ENCODE data around the gene ETV7. TPM values are rescaled to one million over a fixed set of nuclear protein-coding genes. Genes with fewer than 3 reads are reported as not detected.

The ETV7 gene
- polyA plus RNA-seq, 1 of the 3 experiments (the other 2 are of a cell fraction) = 0.39 TPM

DNA sequence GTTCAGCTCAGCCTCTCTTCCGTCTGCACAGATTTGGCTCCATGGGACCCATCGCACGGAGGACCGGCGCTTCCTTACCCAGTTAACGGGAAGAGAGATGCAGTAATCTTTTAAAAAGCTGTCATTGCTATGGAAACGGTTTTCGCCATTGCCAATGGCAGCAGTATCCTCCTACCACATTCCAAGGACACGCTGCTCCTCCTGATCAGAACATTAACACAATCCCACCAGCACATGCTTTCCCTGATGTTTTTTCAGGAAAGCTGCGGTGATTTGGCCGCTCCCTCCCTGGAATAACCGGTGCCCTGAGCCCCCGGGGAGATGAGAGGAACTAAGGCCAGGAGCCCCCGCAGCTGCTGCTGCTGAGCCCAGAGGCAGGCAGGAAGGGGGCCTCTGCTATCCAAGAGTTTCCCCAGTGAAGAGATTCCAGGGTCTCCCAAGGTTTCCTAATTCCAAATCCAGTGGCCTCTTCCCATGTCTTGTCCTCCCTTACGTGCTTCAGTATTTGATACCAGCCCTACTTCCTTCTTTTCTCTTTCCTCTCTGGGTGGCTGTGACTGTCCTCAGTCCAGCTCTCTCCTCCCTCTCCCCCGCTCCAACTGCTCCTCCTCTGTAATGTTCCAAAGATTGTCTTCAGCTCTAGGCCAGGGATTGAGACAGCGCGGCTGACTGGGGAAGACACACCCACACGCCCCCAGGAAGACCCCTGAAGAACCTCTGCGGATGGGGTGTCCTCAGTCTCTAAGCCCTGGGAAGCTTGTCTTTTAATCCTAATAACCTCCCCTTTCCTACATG is 53.3 kb downstream of the ETV7 start:
- no peaks in the 10 kb centered on the region for H3K9me3 ChIP-seq
- H3K36me3 ChIP-seq (replicated peaks in 1 of 2; ENCODE audit: control insufficient read depth in 1 of 2, insufficient read depth in 2 of 2, low read length in 1 of 2) = no peaks in the 10 kb centered on the region
- no peaks in the 10 kb centered on the region for H3F3A ChIP-seq (replicated peaks; ENCODE audit: insufficient read depth)
- no peak for DNase-seq
- H3K4me1 ChIP-seq (ENCODE audit: control insufficient read depth in 1 of 2, insufficient read depth in 2 of 2, low read depth in 1 of 2, low read length in 1 of 2) = no peaks in the 10 kb centered on the region
- TF ChIP-seq ELF1 (IDR thresholded peaks at IDR 0.05) (no peak), USF1 (IDR thresholded peaks at IDR 0.05; ENCODE audit: borderline replicate concordance, low read depth) (no peak), SIN3A (IDR thresholded peaks at IDR 0.05; ENCODE audit: borderline replicate concordance, low read depth, low read length) (no peak), FOXJ3 (CRISPR knock-in tag; IDR thresholded peaks at IDR 0.05) (no peak), MXI1 (IDR thresholded peaks at IDR 0.05; ENCODE audit: low read depth, low read length) (no peak), RCOR1 (IDR thresholded peaks at IDR 0.05; ENCODE audit: low read length) (no peak)
- TF ChIP-seq, protein P1, sequence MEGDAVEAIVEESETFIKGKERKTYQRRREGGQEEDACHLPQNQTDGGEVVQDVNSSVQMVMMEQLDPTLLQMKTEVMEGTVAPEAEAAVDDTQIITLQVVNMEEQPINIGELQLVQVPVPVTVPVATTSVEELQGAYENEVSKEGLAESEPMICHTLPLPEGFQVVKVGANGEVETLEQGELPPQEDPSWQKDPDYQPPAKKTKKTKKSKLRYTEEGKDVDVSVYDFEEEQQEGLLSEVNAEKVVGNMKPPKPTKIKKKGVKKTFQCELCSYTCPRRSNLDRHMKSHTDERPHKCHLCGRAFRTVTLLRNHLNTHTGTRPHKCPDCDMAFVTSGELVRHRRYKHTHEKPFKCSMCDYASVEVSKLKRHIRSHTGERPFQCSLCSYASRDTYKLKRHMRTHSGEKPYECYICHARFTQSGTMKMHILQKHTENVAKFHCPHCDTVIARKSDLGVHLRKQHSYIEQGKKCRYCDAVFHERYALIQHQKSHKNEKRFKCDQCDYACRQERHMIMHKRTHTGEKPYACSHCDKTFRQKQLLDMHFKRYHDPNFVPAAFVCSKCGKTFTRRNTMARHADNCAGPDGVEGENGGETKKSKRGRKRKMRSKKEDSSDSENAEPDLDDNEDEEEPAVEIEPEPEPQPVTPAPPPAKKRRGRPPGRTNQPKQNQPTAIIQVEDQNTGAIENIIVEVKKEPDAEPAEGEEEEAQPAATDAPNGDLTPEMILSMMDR (IDR thresholded peaks at IDR 0.05) = no peak
- no peak overlapping the region for H3K4me2 ChIP-seq
- no peaks in the 10 kb centered on the region for H3K9me2 ChIP-seq
- no peak overlapping the region for H3K27ac ChIP-seq (ENCODE audit: low read depth in 2 of 2, low read length in 1 of 2)
- H3K79me2 ChIP-seq (ENCODE audit: insufficient read depth) = no peaks in the 10 kb centered on the region
- no peaks in the 10 kb centered on the region for H4K20me1 ChIP-seq (ENCODE audit: insufficient read depth)
- peaks cover 34% of the 10 kb centered on the region for H3K27me3 ChIP-seq (ENCODE audit: insufficient read depth)
- no peak overlapping the region for H2AFZ ChIP-seq (ENCODE audit: low read depth)
- H3K4me3 ChIP-seq (ENCODE audit: low read depth in 2 of 2, low read length in 1 of 2) = no peak overlapping the region
- ChIA-PET CTCF (interaction anchor here (1.1 to 1.9 kb wide), 5 partner anchors 12 to 32 kb away, joined by 3 to 11 read pairs (median 3); no protein-coding TSS in a partner anchor), POLR2A (no interaction called here)
- H3K9ac ChIP-seq = no peak overlapping the region
- WGBS (ENCODE audit: low lambda C conversion rate) = 79% methylated on average over 20 of the region's 20 CpGs

GRCh38 chr6:36333171-36333895 is 54.1 kb downstream of the ETV7 start:
- H3K9me2 ChIP-seq = no peaks in the 10 kb centered on the region
- no peaks in the 10 kb centered on the region for H3K9me3 ChIP-seq
- POLR2A ChIA-PET = no interaction called here
- H3K27ac ChIP-seq (ENCODE audit: low read depth in 2 of 2, low read length in 1 of 2) = no peak overlapping the region
- H3K36me3 ChIP-seq (replicated peaks in 1 of 2; ENCODE audit: control insufficient read depth in 1 of 2, insufficient read depth in 2 of 2, low read length in 1 of 2) = no peaks in the 10 kb centered on the region
- H3K79me2 ChIP-seq (ENCODE audit: insufficient read depth) = no peaks in the 10 kb centered on the region
- H2AFZ ChIP-seq (ENCODE audit: low read depth) = no peak overlapping the region
- H3K9ac ChIP-seq = no peak overlapping the region
- H3K27me3 ChIP-seq (ENCODE audit: insufficient read depth) = peaks cover 34% of the 10 kb centered on the region
- CTCF ChIA-PET = interaction anchor here (0.7 to 1.9 kb wide), 6 partner anchors 8 to 31 kb away, joined by 3 to 11 read pairs (median 3); no protein-coding TSS in a partner anchor
- no peaks in the 10 kb centered on the region for H4K20me1 ChIP-seq (ENCODE audit: insufficient read depth)
- H3F3A ChIP-seq (replicated peaks; ENCODE audit: insufficient read depth) = no peaks in the 10 kb centered on the region
- no peak overlapping the region for H3K4me3 ChIP-seq (ENCODE audit: low read depth in 2 of 2, low read length in 1 of 2)
- no peaks in the 10 kb centered on the region for H3K4me1 ChIP-seq (ENCODE audit: control insufficient read depth in 1 of 2, insufficient read depth in 2 of 2, low read depth in 1 of 2, low read length in 1 of 2)
- WGBS (ENCODE audit: low lambda C conversion rate) = 70% methylated on average over 8 of the region's 8 CpGs
- no peak overlapping the region for H3K4me2 ChIP-seq
- no peak for DNase-seq
- TF ChIP-seq FOXM1 (IDR thresholded peaks at IDR 0.05; ENCODE audit: low read depth) = no peak
- no peak for TF ChIP-seq YY1 (IDR thresholded peaks at IDR 0.05; ENCODE audit: low read depth)
- TF ChIP-seq CHD2 (IDR thresholded peaks at IDR 0.05; ENCODE audit: low read length, partially characterized antibody) = no peak
- TF ChIP-seq GABPA (IDR thresholded peaks at IDR 0.05; ENCODE audit: low read depth) = no peak
- TF ChIP-seq USF1 (IDR thresholded peaks at IDR 0.05; ENCODE audit: borderline replicate concordance, low read depth) = no peak
- no peak for TF ChIP-seq ELF1 (IDR thresholded peaks at IDR 0.05)
- no peak for TF ChIP-seq RXRA (IDR thresholded peaks at IDR 0.05; ENCODE audit: borderline replicate concordance, low read depth)
- no peak for TF ChIP-seq RFX5 (IDR thresholded peaks at IDR 0.05; ENCODE audit: low read length)
- no peak for TF ChIP-seq MXI1 (IDR thresholded peaks at IDR 0.05; ENCODE audit: low read depth, low read length)
- TF ChIP-seq MEF2A (IDR thresholded peaks at IDR 0.05; ENCODE audit: borderline replicate concordance, low read depth) = no peak
- no peak for TF ChIP-seq SIN3A (IDR thresholded peaks at IDR 0.05; ENCODE audit: borderline replicate concordance, low read depth, low read length)
- TF ChIP-seq TEAD4 (IDR thresholded peaks at IDR 0.05; ENCODE audit: borderline replicate concordance, insufficient read depth) = no peak
- TF ChIP-seq, protein P2, sequence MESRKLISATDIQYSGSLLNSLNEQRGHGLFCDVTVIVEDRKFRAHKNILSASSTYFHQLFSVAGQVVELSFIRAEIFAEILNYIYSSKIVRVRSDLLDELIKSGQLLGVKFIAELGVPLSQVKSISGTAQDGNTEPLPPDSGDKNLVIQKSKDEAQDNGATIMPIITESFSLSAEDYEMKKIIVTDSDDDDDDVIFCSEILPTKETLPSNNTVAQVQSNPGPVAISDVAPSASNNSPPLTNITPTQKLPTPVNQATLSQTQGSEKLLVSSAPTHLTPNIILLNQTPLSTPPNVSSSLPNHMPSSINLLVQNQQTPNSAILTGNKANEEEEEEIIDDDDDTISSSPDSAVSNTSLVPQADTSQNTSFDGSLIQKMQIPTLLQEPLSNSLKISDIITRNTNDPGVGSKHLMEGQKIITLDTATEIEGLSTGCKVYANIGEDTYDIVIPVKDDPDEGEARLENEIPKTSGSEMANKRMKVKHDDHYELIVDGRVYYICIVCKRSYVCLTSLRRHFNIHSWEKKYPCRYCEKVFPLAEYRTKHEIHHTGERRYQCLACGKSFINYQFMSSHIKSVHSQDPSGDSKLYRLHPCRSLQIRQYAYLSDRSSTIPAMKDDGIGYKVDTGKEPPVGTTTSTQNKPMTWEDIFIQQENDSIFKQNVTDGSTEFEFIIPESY (IDR thresholded peaks at IDR 0.05; ENCODE audit: borderline replicate concordance, low read depth) = no peak
